A549 (cell line): ENCODE data around the gene SLBP. TPM values are rescaled to one million over a fixed set of nuclear protein-coding genes. Genes with fewer than 3 reads are reported as not detected.

ENCODE experiments used
- ATAC-seq, 2 experiments: fragments of 200-7000 bp in 1 of 2; fragments of >200 bp in 1 of 2; cut with Nextera tagmentation in 1 of 2; cut with Tn5 transposase in 1 of 2; 3 replicates each; pipeline versions ENCODE4 v1.8.0 to v1.9.1; 2018 to 2020; ENCODE audit warnings: mild to moderate bottlenecking in 1 of 2, moderate library complexity in 1 of 2
- CTCF ChIA-PET: fragments of 300-600 bp; sonication (Branson Sonifier 250); formaldehyde crosslinking; extraction: SDS; loops from one replicate; lab custom pipeline; 2021; ENCODE audit warnings: antibody characterized with exemption, inconsistent platforms; lab: Yijun Ruan, JAX
- POLR2A ChIA-PET: fragments of 350-600 bp; formaldehyde crosslinking; extraction: SDS; loops from one replicate; lab custom pipeline; 2021; ENCODE audit warnings: antibody characterized with exemption, inconsistent platforms; lab: Yijun Ruan, JAX
- DNase-seq, 2 experiments: peaks; one replicate each; pipeline versions ENCODE4 v3.0.0 to v3.0.0-alpha.2; 2011 to 2016; ENCODE audit warnings: low read depth in 1 of 2, low spot score in 1 of 2
- FAIRE-seq: peaks from 2 replicates; lab custom pipeline; 2011; peaks lifted over from hg19 to GRCh38; lab: Jason Lieb, UNC
- H3K27ac ChIP-seq, 2 experiments: fragments of >200 bp; sonication (Bioruptor Twin); formaldehyde crosslinking; 3 replicates each; pipeline ENCODE4 v1.5.1; 2016 to 2017
- H3K4me1 ChIP-seq: fragments of >200 bp; sonication (Bioruptor Twin); formaldehyde crosslinking; 3 replicates; pipeline ENCODE4 v1.6.1; 2016
- H3K4me2 ChIP-seq: fragments of >200 bp; sonication (Bioruptor Twin); formaldehyde crosslinking; 3 replicates; pipeline ENCODE4 v1.6.1; 2016
- H3K4me3 ChIP-seq: fragments of >200 bp; sonication (Bioruptor Twin); formaldehyde crosslinking; 3 replicates; pipeline ENCODE4 v1.5.1; 2016
- H3K9me3 ChIP-seq: fragments of >200 bp; sonication (Bioruptor Twin); formaldehyde crosslinking; 3 replicates; pipeline ENCODE4 v1.6.1; 2016
- ATOH8 ChIP-seq: fragments of 250-450 bp; sonication (Bioruptor Pico); IDR thresholded peaks from 2 replicates; pipeline ENCODE4 v1.5.0; 2020; ENCODE audit warnings: low read depth, mild to moderate bottlenecking, moderate library complexity
- CBX2 ChIP-seq: fragments of 200-600 bp; sonication (generic); IDR thresholded peaks from 2 replicates; pipeline ENCODE4 v1.6.1; 2016; ENCODE audit warnings: low read depth, mild to moderate bottlenecking, borderline replicate concordance
- CBX8 ChIP-seq: fragments of 200-600 bp; sonication (generic); IDR thresholded peaks from 2 replicates; pipeline ENCODE4 v1.6.1; 2016
- CHD4 ChIP-seq: fragments of 200-600 bp; sonication (generic); IDR thresholded peaks from 2 replicates; pipeline ENCODE4 v1.6.1; 2016; ENCODE audit warnings: antibody characterized with exemption, mild to moderate bottlenecking, borderline replicate concordance
- EHF ChIP-seq: fragments of 250-450 bp; sonication (Bioruptor Pico); IDR thresholded peaks from 2 replicates; pipeline ENCODE4 v1.5.0; 2020; ENCODE audit warnings: mild to moderate bottlenecking
- EHMT2 ChIP-seq: fragments of 200-600 bp; sonication (generic); IDR thresholded peaks from 2 replicates; pipeline ENCODE4 v1.6.1; 2016; ENCODE audit warnings: antibody characterized with exemption, low read depth, mild to moderate bottlenecking, moderate library complexity
- ESRRA ChIP-seq: fragments of 150-350 bp; IDR thresholded peaks from 2 replicates; pipeline ENCODE4 v1.6.1; 2014; ENCODE audit warnings: mild to moderate bottlenecking, low read length, borderline replicate concordance
- HDAC2 ChIP-seq: fragments of 200-600 bp; sonication (generic); IDR thresholded peaks from 2 replicates; pipeline ENCODE4 v1.6.1; 2016
- HES2 ChIP-seq: fragments of >200 bp; sonication (Bioruptor Twin); formaldehyde crosslinking; IDR thresholded peaks from 2 replicates; pipeline ENCODE4 v1.6.1; 2016
- HOXA7 ChIP-seq: fragments of 250-450 bp; sonication (Bioruptor Pico); IDR thresholded peaks from 2 replicates; pipeline ENCODE4 v1.5.0; 2020; ENCODE audit warnings: mild to moderate bottlenecking, moderate library complexity
- JUN ChIP-seq, 2 experiments: fragments of >200 bp; sonication (Bioruptor Twin); formaldehyde crosslinking; IDR thresholded peaks; 2 replicates in 1 of 2; 3 replicates in 1 of 2; pipeline ENCODE4 v1.6.1; 2016 to 2017
- JUNB ChIP-seq: fragments of >200 bp; sonication (Bioruptor Twin); formaldehyde crosslinking; IDR thresholded peaks from 2 replicates; pipeline ENCODE4 v1.6.1; 2016
- KDM1A ChIP-seq: fragments of 200-600 bp; sonication (generic); IDR thresholded peaks from 2 replicates; pipeline ENCODE4 v1.6.1; 2016; ENCODE audit warnings: low read depth, mild to moderate bottlenecking
- MAFK ChIP-seq: fragments of 450-650 bp; IDR thresholded peaks from 2 replicates; pipeline ENCODE4 v1.6.1; 2014; ENCODE audit not compliant: partially characterized antibody
- MAZ ChIP-seq: fragments of 150-350 bp; IDR thresholded peaks from 2 replicates; pipeline ENCODE4 v1.6.1; 2014; ENCODE audit warnings: antibody characterized with exemption, low read depth, low read length, borderline replicate concordance
- NR3C1 ChIP-seq: fragments of >200 bp; sonication (Bioruptor Twin); formaldehyde crosslinking; IDR thresholded peaks from 3 replicates; pipeline ENCODE4 v1.6.1; 2017
- PHF8 ChIP-seq: fragments of 200-600 bp; sonication (generic); IDR thresholded peaks from 2 replicates; pipeline ENCODE4 v1.6.1; 2016; ENCODE audit warnings: low read depth, mild to moderate bottlenecking, antibody characterized with exemption, moderate library complexity, borderline replicate concordance
- RCOR1 ChIP-seq: fragments of 150-350 bp; IDR thresholded peaks from 2 replicates; pipeline ENCODE4 v1.6.1; 2014; ENCODE audit warnings: antibody characterized with exemption, low read length, low read depth
- TP53 ChIP-seq: fragments of 250-450 bp; sonication (Bioruptor Pico); IDR thresholded peaks from 2 replicates; pipeline ENCODE4 v1.5.0; 2021; ENCODE audit warnings: mild to moderate bottlenecking, moderate library complexity
- ZC3H11A ChIP-seq: fragments of 450-650 bp; IDR thresholded peaks from 2 replicates; pipeline ENCODE4 v1.6.1; 2014; ENCODE audit warnings: antibody characterized with exemption, mild to moderate bottlenecking
- WGBS: methylation state at CpG from one replicate; pipeline ENCODE4 v1.1.6; 2017; ENCODE audit errors: missing lambda C conversion rate; 5-methylcytosine and 5-hydroxymethylcytosine counted together
- polyA plus RNA-seq, 4 experiments: library from polyadenylated mRNA; depleted of rRNA in 3 of 4; stranded (reverse); fragments of >200 nt; fragmentation: RNase III in 1 of 4; extraction: RNeasy Plus Mini Kit Qiagen cat#74134 plus additional on column Dnase treatment in 1 of 4; gene quantifications; 2 replicates in 3 of 4; 3 replicates in 1 of 4; pipeline ENCODE4 v1.2.3, GENCODE V29; 2011 to 2017
- TF ChIP-seq, protein P1 (sequence below): fragments of 150-350 bp; IDR thresholded peaks from 2 replicates; pipeline ENCODE4 v1.6.1; 2014; ENCODE audit warnings: low read depth, mild to moderate bottlenecking, low read length
- TF ChIP-seq, protein P2 (sequence below): IDR thresholded peaks from 2 replicates; pipeline ENCODE4 v1.6.1; 2012
- TF ChIP-seq, protein P3 (sequence below): IDR thresholded peaks from 2 replicates; pipeline ENCODE4 v1.6.1; 2012

SLBP gene
- polyA plus RNA-seq, 2 of the 4 experiments (the other 2 are of a cell fraction): 80.5 to 89.9 TPM

DNA sequence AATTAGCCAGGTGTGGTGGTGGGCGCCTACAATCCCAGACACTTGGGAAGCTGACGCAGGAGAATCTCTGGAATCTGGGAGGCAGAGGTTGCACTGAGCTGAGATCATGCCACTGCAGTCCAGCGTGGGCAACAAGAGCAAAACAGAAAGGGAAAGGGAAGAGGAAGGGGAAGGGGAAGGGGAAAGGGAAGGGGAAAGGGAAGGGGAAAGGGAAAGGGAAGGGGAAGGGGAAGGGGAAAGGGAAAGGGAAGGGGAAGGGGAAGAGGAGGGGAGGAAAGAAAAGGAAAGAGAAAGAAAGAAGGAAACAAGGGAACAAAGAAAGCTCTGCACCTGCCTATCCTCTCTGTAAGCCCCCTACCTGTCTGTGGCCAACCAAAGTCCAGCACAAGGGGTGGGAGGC lies 63.2 kb downstream of the SLBP start (continued):
- TF ChIP-seq, protein P1, sequence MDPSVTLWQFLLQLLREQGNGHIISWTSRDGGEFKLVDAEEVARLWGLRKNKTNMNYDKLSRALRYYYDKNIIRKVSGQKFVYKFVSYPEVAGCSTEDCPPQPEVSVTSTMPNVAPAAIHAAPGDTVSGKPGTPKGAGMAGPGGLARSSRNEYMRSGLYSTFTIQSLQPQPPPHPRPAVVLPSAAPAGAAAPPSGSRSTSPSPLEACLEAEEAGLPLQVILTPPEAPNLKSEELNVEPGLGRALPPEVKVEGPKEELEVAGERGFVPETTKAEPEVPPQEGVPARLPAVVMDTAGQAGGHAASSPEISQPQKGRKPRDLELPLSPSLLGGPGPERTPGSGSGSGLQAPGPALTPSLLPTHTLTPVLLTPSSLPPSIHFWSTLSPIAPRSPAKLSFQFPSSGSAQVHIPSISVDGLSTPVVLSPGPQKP: no peak
- TF ChIP-seq CBX2: no peak
- no peak for TF ChIP-seq ZC3H11A
- TF ChIP-seq, all 56 proteins: peak for 0

DNA sequence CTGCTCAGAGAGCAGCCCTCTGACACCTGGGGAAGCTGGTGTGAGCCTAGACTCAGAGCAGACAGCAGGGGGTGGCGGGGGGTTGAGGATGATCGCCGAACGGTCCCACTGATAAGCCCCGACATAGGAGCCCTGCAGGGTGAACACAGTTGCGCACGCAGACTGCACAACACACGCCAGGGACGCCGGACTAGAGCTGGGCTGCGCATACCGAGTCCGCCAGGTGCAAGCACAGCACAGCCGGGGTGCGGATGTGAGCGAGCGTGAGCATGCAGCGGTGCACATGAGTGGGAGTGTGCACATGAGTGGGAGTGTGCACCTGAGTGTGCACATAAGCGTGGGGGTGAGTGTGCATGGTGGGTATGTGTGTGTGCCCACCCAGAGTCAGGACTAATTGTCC lies 64.7 kb downstream of the SLBP start:
- Histone ChIP-seq H3K4me3 (no peak overlapping the region), H3K27ac (no peak overlapping the region), H3K4me2 (no peak overlapping the region), H3K9me3 (no peaks in the 10 kb centered on the region), H3K4me1 (no peaks in the 10 kb centered on the region)
- no peak for TF ChIP-seq CBX2
- TF ChIP-seq HES2: no peak
- no peak for TF ChIP-seq NR3C1
- TF ChIP-seq RCOR1: no peak
- TF ChIP-seq MAZ: no peak
- TF ChIP-seq CBX8: no peak
- TF ChIP-seq JUNB: no peak
- TF ChIP-seq JUN (IDR thresholded peaks at IDR 0.05): no peak
- TF ChIP-seq MAFK: no peak
- no peak for TF ChIP-seq CHD4
- no peak for TF ChIP-seq EHF (CRISPR knock-in tag)
- TF ChIP-seq PHF8: no peak
- no peak for TF ChIP-seq KDM1A
- no peak for TF ChIP-seq TP53 (CRISPR knock-in tag)
- TF ChIP-seq EHMT2: no peak
- TF ChIP-seq HOXA7 (CRISPR knock-in tag): no peak
- TF ChIP-seq ESRRA: no peak
- ChIA-PET POLR2A (no interaction called here), CTCF (interaction anchor here (2.0 kb wide), 1 partner anchor 18 kb away, joined by 11 read pairs; no protein-coding TSS in a partner anchor)
- WGBS: 78% methylated on average over 16 of the region's 19 CpGs
- no peak for DNase-seq
- ATAC-seq: no peak
- no peak for FAIRE-seq

- no peak overlapping the region for H3K27ac ChIP-seq
- 83% methylated on average over 6 of the region's 7 CpGs for WGBS
- H3K4me3 ChIP-seq: no peak overlapping the region
- DNase-seq (no peak), FAIRE-seq (no peak), ATAC-seq (no peak)
- ChIA-PET POLR2A (no interaction called here), CTCF (interaction anchor here (0.6 to 2.0 kb wide), 2 partner anchors 17 to 164 kb away, joined by 3 to 11 read pairs; no protein-coding TSS in a partner anchor)
- no peaks in the 10 kb centered on the region for H3K4me1 ChIP-seq
- TF ChIP-seq HDAC2 (no peak), ATOH8 (CRISPR knock-in tag) (no peak)
- TF ChIP-seq, protein P2, sequence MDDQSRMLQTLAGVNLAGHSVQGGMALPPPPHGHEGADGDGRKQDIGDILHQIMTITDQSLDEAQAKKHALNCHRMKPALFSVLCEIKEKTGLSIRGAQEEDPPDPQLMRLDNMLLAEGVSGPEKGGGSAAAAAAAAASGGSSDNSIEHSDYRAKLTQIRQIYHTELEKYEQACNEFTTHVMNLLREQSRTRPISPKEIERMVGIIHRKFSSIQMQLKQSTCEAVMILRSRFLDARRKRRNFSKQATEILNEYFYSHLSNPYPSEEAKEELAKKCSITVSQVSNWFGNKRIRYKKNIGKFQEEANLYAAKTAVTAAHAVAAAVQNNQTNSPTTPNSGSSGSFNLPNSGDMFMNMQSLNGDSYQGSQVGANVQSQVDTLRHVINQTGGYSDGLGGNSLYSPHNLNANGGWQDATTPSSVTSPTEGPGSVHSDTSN: no peak
- TF ChIP-seq, protein P3, sequence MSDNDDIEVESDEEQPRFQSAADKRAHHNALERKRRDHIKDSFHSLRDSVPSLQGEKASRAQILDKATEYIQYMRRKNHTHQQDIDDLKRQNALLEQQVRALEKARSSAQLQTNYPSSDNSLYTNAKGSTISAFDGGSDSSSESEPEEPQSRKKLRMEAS: no peak
- H3K4me2 ChIP-seq: no peak overlapping the region
- H3K9me3 ChIP-seq: no peaks in the 10 kb centered on the region
These were observed 65.4 kb downstream of the SLBP start for GRCh38 chr4:1646690-1647089.
